Gastrocnemius medialis (tissue), 4 donors: Measurements from ENCODE around the gene POC1A.
A peak's percentile ranks its signal among the peaks of the same experiment; 100 is the strongest.

Experiments
- CTCF ChIP-seq, 5 experiments: fragments of 450-650 bp in 3 of 5; fragments of 200-600 bp in 2 of 5; sonication (generic) in 2 of 5; IDR thresholded peaks in 4 of 5; conservative IDR thresholded peaks in 1 of 5; 1 replicate in 4 of 5; 2 replicates in 1 of 5; pipeline ENCODE4 v1.5.1; 2016 to 2019; ENCODE audit warnings: antibody characterized with exemption in 5 of 5, mild to moderate bottlenecking in 3 of 5, moderate library complexity in 3 of 5
- POLR2A ChIP-seq, 2 donors: fragments of 450-650 bp; IDR thresholded peaks; one replicate each; pipeline ENCODE4 v1.6.1; 2017; ENCODE audit warnings: antibody characterized with exemption in 2 of 2, mild to moderate bottlenecking in 2 of 2, moderate library complexity in 2 of 2

DNA sequence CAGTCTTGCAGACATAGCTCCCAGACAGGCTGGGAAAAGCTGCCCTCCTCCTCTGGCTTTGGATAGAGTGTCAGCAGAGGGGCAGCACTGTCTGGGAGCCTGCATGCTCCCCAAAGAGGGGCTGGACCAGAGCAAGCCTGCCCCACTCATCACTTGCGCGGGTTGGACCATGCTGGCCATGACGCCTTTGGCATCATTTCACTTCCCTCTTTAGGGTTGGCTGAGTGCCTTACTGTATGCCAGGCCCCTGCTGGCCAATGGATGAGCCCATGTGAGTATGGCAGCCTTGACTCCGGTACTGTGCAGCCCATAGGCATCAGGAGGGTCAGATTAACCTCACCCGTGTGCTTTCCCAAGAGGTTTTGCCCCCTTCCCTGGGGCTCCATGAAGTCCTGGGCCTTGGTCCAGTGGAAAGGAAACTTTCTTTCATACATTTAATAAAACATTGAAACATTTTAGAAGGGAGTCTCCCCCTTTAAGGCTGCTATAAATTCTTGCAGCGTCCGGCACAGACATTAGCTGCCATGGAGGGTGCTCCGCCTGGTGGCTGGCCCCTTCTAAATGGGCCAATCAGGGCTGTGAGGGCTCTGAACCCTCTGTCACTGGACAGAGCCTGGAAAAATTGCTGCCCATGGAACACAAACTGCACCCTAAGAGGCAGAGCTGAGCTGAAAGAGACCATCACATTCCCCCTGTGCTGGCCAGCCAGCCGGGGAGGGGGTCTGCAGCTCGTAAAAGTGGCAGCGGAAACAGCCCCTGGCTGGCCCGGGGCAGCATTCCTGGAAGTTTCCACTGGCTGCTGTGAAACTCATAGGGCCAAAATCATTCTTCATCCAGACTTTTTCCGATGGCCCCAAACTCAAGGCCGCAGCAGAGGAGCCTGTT lies 77.1 kb downstream of the POC1A start:
- no peak for TF ChIP-seq POLR2A (IDR thresholded peaks at IDR 0.05)
- peak in 1 of 5 experiments; percentile 3 for TF ChIP-seq CTCF (IDR thresholded peaks at IDR 0.05 in 4 of 5, conservative IDR thresholded peaks at IDR 0.05 in 1 of 5)
